ENCODE data around the gene ABCF1.

ABCF1 gene

GRCh38 chr6:30626484-30627366 is 55.5 kb downstream of the ABCF1 start, which contains the start of gene ATAT1:
Gene ATAT1 (plus strand): TSS chr6:30626874.
- no peak for DNase-seq (ENCODE audit: low spot score)

DNA sequence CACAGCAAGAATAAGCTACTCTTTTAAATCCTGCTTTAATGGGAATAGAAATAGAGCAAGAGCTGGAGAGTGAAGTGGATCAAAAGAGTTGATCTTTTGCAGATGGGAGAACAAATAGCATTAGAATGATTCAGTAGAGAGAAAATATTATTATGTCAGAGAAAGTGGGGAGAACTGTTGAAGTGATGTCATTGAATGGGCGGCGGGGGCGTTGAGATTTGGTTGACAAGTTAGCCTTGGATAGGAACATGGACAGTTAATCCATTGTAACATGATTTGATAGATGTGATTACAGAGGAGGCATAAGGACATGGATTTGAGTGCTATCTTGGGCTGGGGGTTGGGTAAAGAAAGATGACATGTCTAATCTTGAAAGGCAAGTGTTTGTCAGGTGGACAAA is 64.6 kb downstream of the ABCF1 start:
- no peak for DNase-seq (ENCODE audit: low spot score)

DNA sequence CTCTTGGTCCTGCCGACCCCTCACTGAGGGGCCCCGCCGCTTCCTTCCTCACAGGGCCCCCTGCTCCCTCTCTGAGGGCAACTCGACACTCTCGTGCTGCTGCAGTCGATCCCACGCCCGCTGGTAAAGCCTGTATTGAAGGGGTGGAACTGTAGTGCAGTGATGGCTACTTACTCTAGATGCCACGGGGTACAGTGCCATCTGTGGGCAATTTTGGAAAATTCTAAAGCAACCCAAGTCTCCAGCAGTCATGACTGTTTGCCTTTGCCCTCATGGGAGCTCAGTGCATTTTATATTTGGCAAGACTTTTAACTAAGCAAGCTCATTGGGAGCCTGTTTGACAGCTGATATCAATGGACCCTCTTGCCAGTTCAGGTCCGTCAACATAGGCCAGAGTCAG is 69.2 kb downstream of the ABCF1 start:
- DNase-seq (ENCODE audit: low spot score) = no peak

DNA sequence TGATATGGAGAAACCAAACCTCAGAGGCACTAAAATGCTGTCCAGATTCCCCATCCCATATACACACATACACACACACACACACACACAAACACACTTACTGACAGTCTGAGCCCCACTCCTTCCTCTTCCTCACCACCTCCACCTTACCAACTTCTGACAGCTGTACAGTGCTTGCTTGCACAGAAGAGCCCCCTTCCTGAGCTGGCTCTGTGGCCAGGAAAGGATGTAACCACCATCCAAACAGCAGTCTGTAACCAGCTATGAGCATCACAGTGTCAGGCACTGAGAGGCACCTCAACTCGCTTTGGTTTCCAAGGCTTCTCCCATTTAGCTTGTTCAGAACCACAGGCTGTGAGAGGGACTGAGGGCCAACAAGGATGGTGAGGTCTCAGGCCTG is 69.8 kb downstream of the ABCF1 start:
- no peak for DNase-seq (ENCODE audit: low spot score)
